GM12892 (cell line): ENCODE measurements around the gene FRMD4B.

ENCODE experiments used
- POLR2A ChIP-seq: IDR thresholded peaks from 2 replicates; pipeline ENCODE4 v1.6.1; 2011; ENCODE audit warnings: low read depth, low read length, control low read depth
- POLR2AphosphoS5 ChIP-seq: IDR thresholded peaks from 2 replicates; pipeline ENCODE4 v1.6.1; 2011; ENCODE audit warnings: low read depth, low read length, control low read depth

DNA sequence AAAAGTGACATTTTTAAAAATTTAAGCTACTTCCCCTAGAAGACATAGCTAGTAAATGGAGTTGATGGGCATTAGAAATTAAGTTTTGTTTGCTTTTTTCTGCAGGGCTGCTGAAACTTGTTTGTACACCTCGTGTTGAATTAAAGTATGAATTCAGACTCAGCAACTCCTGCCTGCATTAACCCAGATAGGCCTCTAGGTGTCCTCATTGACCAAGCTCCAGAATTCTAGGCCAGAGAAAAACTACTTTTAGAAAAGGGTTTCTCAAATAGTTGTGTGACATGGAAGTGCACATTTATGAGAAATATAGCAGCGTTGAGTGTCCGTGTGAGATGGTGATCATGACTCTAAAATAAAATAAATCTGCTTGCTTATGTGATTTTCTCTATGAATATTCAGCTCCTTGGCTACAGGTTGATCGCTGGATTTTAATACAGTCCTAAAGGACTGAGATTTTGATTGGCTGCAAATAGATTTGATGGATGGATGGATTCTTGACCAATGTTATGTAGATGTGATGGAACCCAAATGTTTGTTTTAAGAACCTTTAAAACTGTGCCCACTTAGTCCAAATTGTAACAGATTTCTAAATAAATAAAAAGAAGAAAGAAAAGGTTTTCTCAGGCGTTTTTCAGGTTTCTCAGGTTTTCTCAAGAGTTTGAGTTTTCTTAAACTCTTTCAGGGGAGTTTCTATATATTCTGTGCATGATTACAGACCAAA lies 224.1 kb downstream of the FRMD4B start:
- TF ChIP-seq POLR2AphosphoS5 (no peak), POLR2A (no peak)
